OCI-LY1 (cell line): ENCODE results near the gene PBX1.

ENCODE experiments used
- H2AFZ ChIP-seq: fragments of 200-600 bp; sonication (generic), shearing (Covaris generic); 2 replicates; pipeline ENCODE4 v1.6.0; 2014; ENCODE audit warnings: antibody characterized with exemption, mild to moderate bottlenecking, low read length
- H3F3A ChIP-seq: fragments of 200-600 bp; sonication (generic), shearing (Covaris generic); 2 replicates; pipeline ENCODE4 v1.6.0; 2014; ENCODE audit warnings: mild to moderate bottlenecking, antibody characterized with exemption, low read length, moderate library complexity; ENCODE audit not compliant: insufficient read depth
- H3K27ac ChIP-seq: fragments of 200-600 bp; sonication (generic); 2 replicates; pipeline ENCODE4 v1.5.1; 2014; ENCODE audit warnings: low read length, mixed run types, mild to moderate bottlenecking, low read depth; ENCODE audit not compliant: poor library complexity, severe bottlenecking
- H3K27me3 ChIP-seq: fragments of 200-600 bp; sonication (generic); 2 replicates; pipeline ENCODE4 v1.6.0; 2014; ENCODE audit warnings: antibody characterized with exemption, mild to moderate bottlenecking, low read length, moderate library complexity; ENCODE audit not compliant: insufficient read depth
- H3K36me3 ChIP-seq: fragments of 200-600 bp; sonication (generic); 2 replicates; pipeline ENCODE4 v1.6.1; 2014; ENCODE audit warnings: mild to moderate bottlenecking, antibody characterized with exemption, low read length, moderate library complexity, mixed read lengths; ENCODE audit not compliant: insufficient read depth
- H3K4me1 ChIP-seq: fragments of 200-600 bp; sonication (generic); 2 replicates; pipeline ENCODE4 v1.5.1; 2014; ENCODE audit warnings: mild to moderate bottlenecking, low read length, moderate library complexity; ENCODE audit not compliant: insufficient read depth, severe bottlenecking
- H3K4me2 ChIP-seq: fragments of 200-600 bp; sonication (generic), shearing (Covaris generic); 2 replicates; pipeline ENCODE4 v1.6.1; 2014; ENCODE audit warnings: low read length
- H3K4me3 ChIP-seq: fragments of 200-600 bp; sonication (generic); 2 replicates; pipeline ENCODE4 v1.5.1; 2014; ENCODE audit warnings: low read length, low read depth, mild to moderate bottlenecking, mixed read lengths; ENCODE audit not compliant: poor library complexity, severe bottlenecking
- H3K79me2 ChIP-seq: fragments of 200-600 bp; shearing (Covaris generic); 2 replicates; pipeline ENCODE4 v1.6.1; 2016; ENCODE audit warnings: mixed run types, low read length, mixed read lengths; ENCODE audit not compliant: insufficient read depth
- H3K9ac ChIP-seq: fragments of 200-600 bp; sonication (generic), shearing (Covaris generic); 2 replicates; pipeline ENCODE4 v1.6.1; 2014; ENCODE audit warnings: mild to moderate bottlenecking, low read length, mixed read lengths
- H3K9me2 ChIP-seq: fragments of 200-600 bp; sonication (generic), shearing (Covaris generic); 2 replicates; pipeline ENCODE4 v1.6.1; 2014; ENCODE audit warnings: low read depth, mild to moderate bottlenecking, low read length, mixed read lengths
- H3K9me3 ChIP-seq: fragments of 200-600 bp; shearing (Covaris generic); 2 replicates; pipeline ENCODE4 v1.6.1; 2014; ENCODE audit warnings: low read length, mixed read lengths
- H4K20me1 ChIP-seq: fragments of 200-600 bp; sonication (generic), shearing (Covaris generic); 2 replicates; pipeline ENCODE4 v1.6.0; 2016; ENCODE audit warnings: mild to moderate bottlenecking, low read length; ENCODE audit not compliant: insufficient read depth
- EZH2 ChIP-seq: fragments of 200-600 bp; sonication (generic), shearing (Covaris generic); IDR thresholded peaks from 2 replicates; pipeline ENCODE4 v1.8.0; 2017; ENCODE audit warnings: borderline replicate concordance, mixed run types, mild to moderate bottlenecking, antibody characterized with exemption, low read length, moderate library complexity, mixed read lengths
- TF ChIP-seq, protein P1 (sequence below): fragments of 200-600 bp; sonication (generic), shearing (Covaris generic); IDR thresholded peaks from 2 replicates; pipeline ENCODE4 v1.5.1; 2017; ENCODE audit warnings: mild to moderate bottlenecking, antibody characterized with exemption, low read length, moderate library complexity, mixed read lengths

The PBX1 gene

GRCh38 chr1:164618202-164618564, 59.2 kb downstream of the PBX1 start:
- Histone ChIP-seq H3K4me3 (no peak overlapping the region), H3K27me3 (0 out of 2 replicates have a peak, but pooled peaks cover 3% of the 10 kb centered on the region), H3F3A (no peaks in the 10 kb centered on the region), H3K4me2 (no peak overlapping the region), H3K27ac (no peak overlapping the region), H3K79me2 (no peaks in the 10 kb centered on the region), H4K20me1 (no peaks in the 10 kb centered on the region), H3K4me1 (no peaks in the 10 kb centered on the region), H3K9me3 (no peaks in the 10 kb centered on the region), H3K9ac (no peak overlapping the region), H2AFZ (no peak overlapping the region), H3K36me3 (no peaks in the 10 kb centered on the region), H3K9me2 (no peaks in the 10 kb centered on the region)
- TF ChIP-seq EZH2: no peak
- TF ChIP-seq, protein P1, sequence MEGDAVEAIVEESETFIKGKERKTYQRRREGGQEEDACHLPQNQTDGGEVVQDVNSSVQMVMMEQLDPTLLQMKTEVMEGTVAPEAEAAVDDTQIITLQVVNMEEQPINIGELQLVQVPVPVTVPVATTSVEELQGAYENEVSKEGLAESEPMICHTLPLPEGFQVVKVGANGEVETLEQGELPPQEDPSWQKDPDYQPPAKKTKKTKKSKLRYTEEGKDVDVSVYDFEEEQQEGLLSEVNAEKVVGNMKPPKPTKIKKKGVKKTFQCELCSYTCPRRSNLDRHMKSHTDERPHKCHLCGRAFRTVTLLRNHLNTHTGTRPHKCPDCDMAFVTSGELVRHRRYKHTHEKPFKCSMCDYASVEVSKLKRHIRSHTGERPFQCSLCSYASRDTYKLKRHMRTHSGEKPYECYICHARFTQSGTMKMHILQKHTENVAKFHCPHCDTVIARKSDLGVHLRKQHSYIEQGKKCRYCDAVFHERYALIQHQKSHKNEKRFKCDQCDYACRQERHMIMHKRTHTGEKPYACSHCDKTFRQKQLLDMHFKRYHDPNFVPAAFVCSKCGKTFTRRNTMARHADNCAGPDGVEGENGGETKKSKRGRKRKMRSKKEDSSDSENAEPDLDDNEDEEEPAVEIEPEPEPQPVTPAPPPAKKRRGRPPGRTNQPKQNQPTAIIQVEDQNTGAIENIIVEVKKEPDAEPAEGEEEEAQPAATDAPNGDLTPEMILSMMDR: no peak

DNA sequence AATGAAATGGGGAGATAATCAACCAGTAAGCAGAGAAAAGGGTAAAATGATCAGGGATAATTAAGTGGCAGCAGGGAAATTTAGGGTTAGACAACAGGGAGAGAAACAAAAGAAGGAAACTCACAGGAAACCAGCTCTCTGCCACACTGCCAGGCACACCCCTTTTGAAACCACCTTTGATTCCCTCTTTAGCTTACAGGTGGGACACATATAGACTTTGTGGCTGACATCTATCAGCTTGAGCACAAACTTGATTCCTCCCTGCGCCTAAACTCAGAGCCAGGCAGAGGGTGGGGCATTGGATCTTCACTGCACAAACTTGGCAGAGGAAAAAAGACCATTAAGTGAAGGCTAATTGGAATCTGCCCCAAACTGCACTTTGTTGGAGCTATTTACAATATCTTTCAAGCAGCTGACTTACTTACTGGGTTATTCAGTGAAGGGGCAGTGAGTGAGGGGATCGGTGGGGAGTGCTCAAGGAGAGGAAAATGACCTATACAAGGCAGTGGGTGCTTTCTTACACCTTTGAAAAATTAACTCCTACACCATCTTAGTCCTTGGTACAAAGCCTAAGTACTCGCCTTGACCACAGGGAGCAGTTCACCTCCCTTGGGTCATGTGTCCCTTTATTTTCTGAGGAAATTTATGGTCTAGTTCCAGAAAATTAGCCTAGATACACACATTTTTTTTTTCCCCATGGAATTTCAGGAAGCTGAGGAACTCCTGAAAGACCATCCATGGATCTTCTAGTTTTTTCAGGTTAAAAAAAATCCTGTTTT, 60.2 kb downstream of the PBX1 start:
- Histone ChIP-seq H3K79me2 (no peaks in the 10 kb centered on the region), H3K4me3 (no peak overlapping the region), H3K9ac (no peak overlapping the region), H3K4me2 (no peak overlapping the region), H2AFZ (no peak overlapping the region), H3K27ac (no peak overlapping the region), H3K4me1 (no peaks in the 10 kb centered on the region), H3K36me3 (no peaks in the 10 kb centered on the region), H4K20me1 (no peaks in the 10 kb centered on the region), H3K9me3 (no peaks in the 10 kb centered on the region), H3K27me3 (0 out of 2 replicates have a peak, but pooled peaks cover 3% of the 10 kb centered on the region), H3K9me2 (no peaks in the 10 kb centered on the region), H3F3A (no peaks in the 10 kb centered on the region)
- TF ChIP-seq, protein P1: no peak
- TF ChIP-seq EZH2: no peak

- no peak overlapping the region for H3K4me3 ChIP-seq
- no peak overlapping the region for H3K9ac ChIP-seq
- no peaks in the 10 kb centered on the region for H3F3A ChIP-seq
- no peaks in the 10 kb centered on the region for H3K9me2 ChIP-seq
- H3K4me2 ChIP-seq: no peak overlapping the region
- TF ChIP-seq, protein P1: no peak
- TF ChIP-seq EZH2: no peak
- H4K20me1 ChIP-seq: no peaks in the 10 kb centered on the region
- H3K9me3 ChIP-seq: no peaks in the 10 kb centered on the region
- no peaks in the 10 kb centered on the region for H3K79me2 ChIP-seq
- H3K27me3 ChIP-seq: 0 out of 2 replicates have a peak, but pooled peaks cover under 1% of the 10 kb centered on the region
- H3K36me3 ChIP-seq: no peaks in the 10 kb centered on the region
- no peaks in the 10 kb centered on the region for H3K4me1 ChIP-seq
- H3K27ac ChIP-seq: no peak overlapping the region
- H2AFZ ChIP-seq: no peak overlapping the region
Measured at GRCh38 chr1:164622068-164622845, 63.3 kb downstream of the PBX1 start.
